Omental fat pad (tissue), 4 donors: ENCODE results near the gene VPS18. TPM values are rescaled to one million over a fixed set of nuclear protein-coding genes. Genes with fewer than 3 reads are reported as not detected.

Experiments used
- ATAC-seq: fragments of 150-250 bp; one replicate; pipeline ENCODE4 v1.9.1; 2016; ENCODE audit warnings: mild to moderate bottlenecking, moderate library complexity; ENCODE audit not compliant: low FRiP score
- DNase-seq: peaks from one replicate; pipeline ENCODE4 v3.0.0-alpha.2; 2019; ENCODE audit warnings: low spot score
- total RNA-seq, 4 donors: library from RNA; depleted of rRNA; stranded (reverse); fragments of >200 nt; gene quantifications; one replicate each; pipeline ENCODE4 v1.1.0, GENCODE V29; 2016
- TF ChIP-seq, protein P1 (sequence below), 3 donors: fragments of 450-650 bp; IDR thresholded peaks; one replicate each; pipeline ENCODE4 v1.5.1; 2016 to 2017; ENCODE audit warnings: antibody characterized with exemption in 3 of 3, mild to moderate bottlenecking in 3 of 3, moderate library complexity in 2 of 3

Gene VPS18
- total RNA-seq, 4 donors from 2014 or later: 25.2 to 32.9 (median 28.9) TPM

DNA sequence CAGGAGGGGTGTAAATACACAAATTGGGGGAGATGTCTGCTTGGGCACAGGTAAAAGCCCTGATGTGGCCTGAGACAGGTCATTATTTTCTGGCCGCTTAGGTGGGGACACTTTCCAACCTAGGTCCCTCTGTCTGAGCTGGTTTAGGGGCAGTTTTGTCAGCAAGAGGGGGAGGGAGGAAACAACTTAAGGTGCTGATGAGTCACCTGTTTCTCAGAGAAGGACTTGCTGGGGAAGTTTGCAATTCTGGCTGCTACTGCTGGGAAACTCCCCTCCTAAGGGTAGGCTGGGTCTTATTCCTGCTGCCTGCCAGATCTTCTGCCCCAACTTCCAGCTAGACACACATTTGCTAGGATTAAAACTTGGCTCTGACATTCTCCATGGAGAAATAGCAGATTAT lies 15.5 kb upstream of the VPS18 start:
- DNase-seq: no peak
- TF ChIP-seq, protein P1, sequence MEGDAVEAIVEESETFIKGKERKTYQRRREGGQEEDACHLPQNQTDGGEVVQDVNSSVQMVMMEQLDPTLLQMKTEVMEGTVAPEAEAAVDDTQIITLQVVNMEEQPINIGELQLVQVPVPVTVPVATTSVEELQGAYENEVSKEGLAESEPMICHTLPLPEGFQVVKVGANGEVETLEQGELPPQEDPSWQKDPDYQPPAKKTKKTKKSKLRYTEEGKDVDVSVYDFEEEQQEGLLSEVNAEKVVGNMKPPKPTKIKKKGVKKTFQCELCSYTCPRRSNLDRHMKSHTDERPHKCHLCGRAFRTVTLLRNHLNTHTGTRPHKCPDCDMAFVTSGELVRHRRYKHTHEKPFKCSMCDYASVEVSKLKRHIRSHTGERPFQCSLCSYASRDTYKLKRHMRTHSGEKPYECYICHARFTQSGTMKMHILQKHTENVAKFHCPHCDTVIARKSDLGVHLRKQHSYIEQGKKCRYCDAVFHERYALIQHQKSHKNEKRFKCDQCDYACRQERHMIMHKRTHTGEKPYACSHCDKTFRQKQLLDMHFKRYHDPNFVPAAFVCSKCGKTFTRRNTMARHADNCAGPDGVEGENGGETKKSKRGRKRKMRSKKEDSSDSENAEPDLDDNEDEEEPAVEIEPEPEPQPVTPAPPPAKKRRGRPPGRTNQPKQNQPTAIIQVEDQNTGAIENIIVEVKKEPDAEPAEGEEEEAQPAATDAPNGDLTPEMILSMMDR (IDR thresholded peaks at IDR 0.05): no peak
- ATAC-seq: no peak

DNA sequence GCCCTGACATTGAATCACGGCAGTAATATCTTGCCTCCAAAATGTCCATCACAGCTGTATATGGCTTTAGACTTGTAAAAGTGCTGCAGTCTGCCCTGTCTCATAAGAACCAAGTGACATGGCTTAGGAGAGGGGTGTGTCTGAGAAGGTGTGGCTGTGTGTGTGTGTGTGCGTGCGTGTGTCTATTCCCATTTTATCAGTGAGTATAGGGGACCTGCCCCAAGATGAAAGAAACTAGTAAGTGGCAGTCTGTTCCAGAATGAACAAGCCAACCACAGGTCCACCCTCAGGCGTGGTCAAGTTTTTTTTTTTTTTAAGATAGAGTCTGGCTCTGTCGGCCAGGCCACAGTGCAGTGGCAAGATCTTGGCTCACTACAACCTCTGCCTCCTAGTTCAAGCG lies 14.6 kb upstream of the VPS18 start:
- DNase-seq (no peak), ATAC-seq (no peak)
- TF ChIP-seq, protein P1 (IDR thresholded peaks at IDR 0.05): no peak

DNA sequence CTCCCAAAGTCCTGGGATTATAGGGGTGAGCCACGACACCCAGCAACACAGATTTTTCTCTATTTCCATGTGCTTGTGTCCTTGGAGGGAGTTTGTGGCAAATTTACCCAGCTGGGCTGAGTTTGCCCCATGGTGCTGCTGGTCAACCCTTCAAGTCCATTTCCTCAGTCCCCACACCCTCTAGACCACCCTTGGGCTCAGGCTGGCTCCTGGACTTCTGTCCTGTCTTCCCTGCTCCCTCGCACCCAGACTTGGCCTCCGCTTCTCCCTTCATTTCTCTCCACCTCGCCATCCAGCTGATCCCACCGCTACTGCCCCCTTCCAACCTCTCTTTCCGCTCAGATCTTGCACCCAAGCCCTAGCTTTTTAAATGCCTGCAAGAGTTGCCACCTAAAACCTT lies 12.9 kb upstream of the VPS18 start:
- DNase-seq (no peak), ATAC-seq (no peak)
- TF ChIP-seq, protein P1 (IDR thresholded peaks at IDR 0.05): no peak

DNA sequence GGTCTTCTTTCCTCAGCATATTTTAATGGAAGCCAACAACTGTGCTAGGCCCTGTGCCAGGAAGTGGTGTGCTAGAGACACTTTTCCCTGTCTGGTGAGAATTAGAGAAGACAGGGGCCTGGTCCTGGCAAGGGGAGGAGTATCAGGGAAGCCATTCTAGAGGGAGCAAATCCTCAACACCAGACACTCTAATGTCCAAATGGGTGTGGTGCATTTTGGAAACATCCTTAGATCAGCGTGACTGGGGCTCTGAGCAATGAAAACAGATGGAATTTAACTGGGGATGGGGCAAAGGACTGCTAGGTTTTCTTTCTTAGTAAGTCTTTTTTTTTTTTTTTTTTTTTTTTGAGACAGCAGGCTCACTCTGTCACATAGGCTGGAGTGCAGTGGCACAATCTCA lies 7.7 kb upstream of the VPS18 start:
- DNase-seq (no peak), ATAC-seq (no peak)
- TF ChIP-seq, protein P1 (IDR thresholded peaks at IDR 0.05): no peak

DNA sequence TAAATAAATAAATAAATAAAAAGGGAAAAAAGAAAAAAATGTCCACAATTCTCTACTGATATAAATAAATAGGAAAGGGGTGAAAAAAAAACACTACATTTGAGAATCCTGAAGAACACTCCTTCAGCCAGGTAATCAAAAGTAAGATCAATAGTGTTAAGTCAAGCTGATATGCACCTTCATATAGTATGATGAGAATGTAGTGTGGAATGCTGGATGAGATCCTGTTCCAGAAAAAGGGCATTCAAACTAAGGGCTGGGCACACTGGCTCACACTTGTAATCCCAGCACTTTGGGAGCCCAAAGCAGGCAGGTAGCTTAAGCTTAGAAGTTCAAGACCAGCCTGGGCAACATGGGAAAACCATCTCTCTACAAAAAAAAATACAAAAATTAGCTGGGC lies 5.1 kb upstream of the VPS18 start:
- ATAC-seq: no peak
- DNase-seq: no peak
- TF ChIP-seq, protein P1 (IDR thresholded peaks at IDR 0.05): no peak

DNA sequence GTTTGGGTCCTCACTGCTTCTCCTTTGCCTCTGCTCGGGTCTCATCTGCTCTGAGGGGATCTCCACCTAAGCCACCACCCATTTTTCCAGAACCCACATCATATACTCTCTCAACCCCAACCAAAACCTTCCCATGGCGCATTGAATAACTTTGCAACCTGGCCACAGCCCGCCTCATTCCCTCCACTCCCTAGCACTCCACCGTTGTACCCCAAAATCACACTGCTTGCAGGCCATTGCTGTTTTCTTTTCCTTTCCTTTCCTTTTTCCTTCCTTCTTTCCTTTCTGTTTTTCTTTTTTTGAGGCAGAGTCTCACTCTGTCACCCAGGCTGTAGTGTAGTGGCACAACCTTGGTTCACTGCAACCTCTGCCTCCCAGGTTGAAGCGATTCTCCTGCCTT lies 3.1 kb upstream of the VPS18 start:
- ATAC-seq (no peak), DNase-seq (no peak)
- TF ChIP-seq, protein P1 (IDR thresholded peaks at IDR 0.05): no peak

DNA sequence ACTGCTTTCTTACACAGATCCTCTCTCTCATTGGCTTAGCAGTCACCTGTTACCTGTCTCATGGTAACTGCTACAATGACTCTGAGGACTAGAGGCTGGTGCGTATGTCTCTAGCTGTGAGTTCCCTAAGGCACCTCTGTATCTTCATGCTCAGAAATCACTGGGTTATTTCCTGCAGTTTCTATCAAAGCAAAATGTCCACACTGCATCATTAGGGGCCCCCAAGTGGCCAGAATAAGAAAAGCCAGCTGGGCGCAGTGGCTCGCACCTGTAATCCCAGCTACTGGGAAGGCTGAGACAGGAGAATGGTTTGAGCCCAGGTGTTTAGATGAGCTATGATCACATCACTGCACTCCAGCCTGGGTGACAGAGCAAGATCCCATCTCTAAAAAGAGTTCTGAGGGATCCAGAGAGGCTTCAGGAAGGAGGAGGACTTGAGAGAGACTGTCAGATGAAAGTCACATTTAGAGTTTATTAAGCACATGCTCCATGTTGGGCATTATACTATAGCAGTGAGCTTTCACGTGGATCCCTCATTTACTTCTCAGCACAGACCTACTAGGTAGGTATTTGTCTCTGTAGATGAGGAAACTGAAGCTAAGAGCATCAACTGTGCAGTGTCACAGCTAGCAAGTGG lies 2.3 kb upstream of the VPS18 start:
- DNase-seq: no peak
- no peak for ATAC-seq
- TF ChIP-seq, protein P1 (IDR thresholded peaks at IDR 0.05): no peak
